Right ventricle myocardium inferior (tissue), 1 donor: ENCODE measurements around the gene ANO9. TPM values are rescaled to one million over a fixed set of nuclear protein-coding genes. Genes with fewer than 3 reads are reported as not detected.
A peak's percentile ranks its signal among the peaks of the same experiment; 100 is the strongest.
"Not testable (repeated sequence)": the region's sequence is repeated elsewhere in the genome, so short reads cannot be mapped to it uniquely, and the experiment has no call there.

Experiments used
- ATAC-seq: fragments of 200-7000 bp; cut with Tn5 transposase; one replicate; pipeline ENCODE4 v1.9.1; 2020; ENCODE audit warnings: mild to moderate bottlenecking, moderate library complexity
- DNase-seq: peaks from one replicate; pipeline ENCODE4 v3.0.0; 2021; ENCODE audit errors: missing footprints
- intact Hi-C: fragments of 100-400 bp; cut with DNase I; formaldehyde crosslinking; loops from one replicate; pipeline ENCODE4 v1.11.0; 2022
- total RNA-seq: library from RNA; stranded (reverse); fragmentation: NEBNext Ultra II Directional; extraction: Animal tissue kit (Norgen Biotek cat#: 25700); gene quantifications from one replicate; pipeline ENCODE4 v1.2.1, GENCODE V29; 2021
- donor health status: DM: no; HTN: yes; CAD: no; lungs with severe emphysema.

Gene ANO9
- total RNA-seq, 1 donor from 2014 or later = 0.41 TPM

- ATAC-seq (no peak), DNase-seq (no peak)
- intact Hi-C loops = no loop called here
Observed at GRCh38 chr11:422249-422656, 19.6 kb downstream of the ANO9 start.

- DNase-seq (peak; percentile 16), ATAC-seq (no peak)
- intact Hi-C loops = no loop called here
Observed at GRCh38 chr11:420911-421321, 20.9 kb downstream of the ANO9 start.

DNA sequence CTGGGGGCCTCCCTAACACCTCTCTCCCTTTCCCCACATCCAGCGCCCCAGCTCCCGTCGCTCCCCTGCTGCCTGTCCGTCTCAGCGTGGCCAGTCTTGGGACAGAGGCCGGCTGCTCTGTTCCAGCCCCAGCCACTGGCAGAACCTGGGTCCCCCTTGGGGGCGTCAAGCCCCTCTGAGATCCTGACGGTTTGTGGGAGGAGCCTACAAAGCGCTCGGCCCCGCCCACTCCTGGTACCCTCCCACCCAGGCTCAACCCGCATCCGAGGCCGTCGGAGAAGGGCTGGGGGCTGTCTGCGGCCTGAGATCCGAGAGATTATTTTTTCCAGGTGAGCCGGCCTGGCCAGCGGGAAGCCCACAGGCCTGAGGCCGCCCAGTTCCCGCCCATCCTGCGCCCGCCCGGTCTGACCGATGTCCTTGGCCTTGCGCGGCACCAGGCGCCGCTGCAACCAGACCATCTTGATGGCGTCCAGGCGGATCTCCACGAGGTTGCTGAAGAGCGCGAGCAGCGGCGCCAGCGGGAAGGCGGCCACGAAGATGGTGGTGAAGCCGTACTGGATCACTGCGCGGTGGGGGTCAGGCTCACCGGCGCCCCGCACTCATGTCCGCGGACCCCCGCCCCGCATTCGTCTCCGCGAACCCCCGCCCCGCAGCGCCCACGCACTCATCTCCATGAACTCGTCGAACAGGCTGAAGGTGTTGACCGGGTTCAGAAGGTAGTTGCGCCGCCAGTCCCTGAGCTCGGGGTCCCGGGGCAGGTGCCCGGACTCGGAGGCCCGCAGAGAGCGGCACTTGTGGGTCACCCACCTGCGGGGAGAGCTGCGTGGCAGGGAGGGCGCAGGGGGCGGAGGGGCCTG, 21.5 kb downstream of the ANO9 start:
- ATAC-seq (no peak), DNase-seq (peak; percentile 64)
- intact Hi-C loops = no loop called here

GRCh38 chr11:419248-420005, 22.4 kb downstream of the ANO9 start:
- ATAC-seq = no peak
- intact Hi-C loops = no loop called here
- DNase-seq = peak; percentile 67

DNA sequence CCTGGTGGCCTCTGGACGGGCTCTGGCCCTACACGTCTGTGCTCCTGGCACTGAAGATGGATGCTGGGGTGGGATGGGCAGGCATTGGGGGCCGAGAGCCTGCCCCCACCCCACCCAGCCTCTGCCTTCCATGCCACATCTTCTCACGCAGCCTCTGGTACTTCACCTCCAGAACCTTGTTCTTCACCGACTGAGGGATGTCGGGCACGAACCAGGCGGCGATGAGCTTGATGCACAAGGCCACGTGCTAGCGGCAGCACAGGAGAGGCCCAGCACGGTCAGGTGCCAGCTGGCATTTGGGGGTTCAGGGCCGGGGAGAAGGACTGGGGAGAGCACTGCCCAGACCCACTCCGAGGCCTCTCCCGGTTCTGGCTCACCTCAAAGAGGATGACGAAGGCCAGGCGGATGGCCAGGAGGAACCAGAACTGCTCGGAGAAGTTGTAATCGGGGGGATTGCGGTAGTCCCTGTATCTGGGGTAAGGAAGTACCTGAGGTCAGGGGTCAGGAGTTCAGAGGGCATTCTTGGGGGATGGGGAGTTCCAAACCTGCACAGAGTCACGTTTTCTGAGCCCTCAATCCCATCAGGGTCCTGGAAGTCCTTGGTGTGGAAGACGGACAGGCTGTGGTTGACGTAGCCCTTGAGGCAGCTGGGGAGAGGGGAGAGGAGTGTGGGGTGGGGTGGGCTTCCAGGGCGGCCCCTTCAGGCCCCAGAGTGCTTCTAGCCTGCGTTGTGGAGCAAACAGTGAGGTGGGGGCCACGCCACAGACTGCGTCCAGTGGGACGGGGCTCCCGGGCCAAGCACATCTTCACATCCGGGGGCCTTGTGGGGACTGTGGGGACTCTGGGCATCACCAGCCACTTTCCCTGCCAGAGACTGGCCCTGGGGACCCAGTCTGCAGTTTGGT, 23.2 kb downstream of the ANO9 start:
- ATAC-seq = no peak
- peak; percentile 42 for DNase-seq
- intact Hi-C loops = no loop called here

DNA sequence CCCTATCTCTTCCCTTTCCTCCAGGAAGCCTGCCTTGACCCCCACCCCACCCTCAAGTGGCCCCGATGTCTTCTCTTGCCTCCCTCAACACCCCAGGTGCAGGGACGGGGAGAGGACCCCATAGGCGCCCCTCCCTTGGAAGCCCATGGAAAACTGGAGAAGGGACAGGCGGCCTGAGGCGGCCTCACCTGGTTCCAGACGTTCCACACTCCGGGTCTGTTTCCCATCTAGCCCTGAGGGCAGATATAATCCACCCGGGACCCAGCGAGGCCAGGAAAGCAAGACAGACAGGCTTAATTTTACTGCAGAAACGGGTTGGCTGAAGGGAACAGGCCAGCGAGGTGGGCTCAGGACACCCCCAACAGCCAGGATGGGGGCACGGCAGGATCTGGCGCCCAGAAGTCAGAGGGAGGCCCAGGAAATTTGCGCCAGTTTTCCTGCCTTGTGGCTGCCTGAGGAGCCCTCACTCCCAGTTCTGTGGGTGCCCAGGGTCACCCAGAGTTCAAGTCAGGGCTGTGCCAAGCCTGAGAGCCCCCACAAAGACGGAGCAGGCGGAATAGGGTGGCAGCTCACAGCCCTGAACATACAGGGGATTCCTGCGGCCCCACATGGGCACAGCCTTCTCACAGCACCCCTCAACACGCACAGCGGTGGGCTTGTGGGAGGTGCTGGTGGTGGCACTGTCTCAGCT, 24.0 kb downstream of the ANO9 start:
- intact Hi-C loops = no loop called here
- DNase-seq = peak; percentile 18
- no peak for ATAC-seq

DNA sequence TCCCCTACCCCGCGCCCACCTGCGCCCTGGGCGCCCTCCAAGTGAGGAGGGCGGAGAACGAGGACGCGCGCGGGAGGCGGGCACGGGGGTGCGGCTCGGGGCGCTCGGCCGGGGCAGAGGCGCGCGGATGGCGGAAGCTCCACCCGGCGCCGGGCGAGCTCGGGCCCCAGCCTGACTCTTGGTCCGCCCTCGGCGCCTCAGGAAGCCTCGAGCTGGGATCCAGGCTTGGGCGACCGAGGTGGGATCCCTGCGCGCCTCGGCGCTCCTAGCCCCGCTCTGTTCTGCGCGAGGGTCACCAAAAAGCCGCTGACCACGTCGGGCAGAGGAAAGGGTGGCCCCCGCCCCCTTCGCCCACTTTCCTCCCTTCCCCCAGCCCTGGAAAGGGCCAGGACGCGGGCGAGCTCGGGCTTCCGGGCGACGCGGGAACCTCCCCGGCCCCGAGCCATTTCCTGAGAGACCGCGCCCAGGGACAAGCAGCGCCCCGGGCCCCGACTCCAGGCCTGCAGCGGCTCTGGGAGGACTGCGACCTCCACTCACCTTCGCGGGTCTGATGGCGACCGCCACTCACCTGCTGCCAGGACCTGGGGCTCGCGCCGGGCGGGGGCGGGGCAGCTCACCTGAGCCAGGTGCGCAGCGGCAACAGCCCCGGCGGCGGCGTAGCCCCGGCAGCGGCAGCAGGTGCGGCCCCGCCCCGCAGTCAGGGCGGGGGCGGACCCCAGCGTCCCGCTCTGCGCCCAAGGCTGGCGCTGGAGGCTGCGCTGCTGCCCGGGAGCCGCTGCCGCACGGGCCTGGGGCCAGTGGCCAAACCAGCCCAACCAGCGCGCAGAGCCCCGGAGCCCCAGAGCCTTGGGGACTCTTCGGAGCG, 24.8 kb downstream of the ANO9 start:
- ATAC-seq (peak; percentile 52), DNase-seq (peak; percentile 79)
- intact Hi-C loops = no loop called here

- intact Hi-C loops = no loop called here
- ATAC-seq (peak; percentile 2), DNase-seq (peak; percentile 41)
Observed at GRCh38 chr11:416051-416756, 25.6 kb downstream of the ANO9 start.

- intact Hi-C loops = loop anchor here (2.0 kb wide), 1 partner anchor 33 kb away; no protein-coding TSS in a partner anchor
- DNase-seq = peak; percentile 32
- no peak for ATAC-seq
Observed at GRCh38 chr11:415640-416041, 26.2 kb downstream of the ANO9 start.

DNA sequence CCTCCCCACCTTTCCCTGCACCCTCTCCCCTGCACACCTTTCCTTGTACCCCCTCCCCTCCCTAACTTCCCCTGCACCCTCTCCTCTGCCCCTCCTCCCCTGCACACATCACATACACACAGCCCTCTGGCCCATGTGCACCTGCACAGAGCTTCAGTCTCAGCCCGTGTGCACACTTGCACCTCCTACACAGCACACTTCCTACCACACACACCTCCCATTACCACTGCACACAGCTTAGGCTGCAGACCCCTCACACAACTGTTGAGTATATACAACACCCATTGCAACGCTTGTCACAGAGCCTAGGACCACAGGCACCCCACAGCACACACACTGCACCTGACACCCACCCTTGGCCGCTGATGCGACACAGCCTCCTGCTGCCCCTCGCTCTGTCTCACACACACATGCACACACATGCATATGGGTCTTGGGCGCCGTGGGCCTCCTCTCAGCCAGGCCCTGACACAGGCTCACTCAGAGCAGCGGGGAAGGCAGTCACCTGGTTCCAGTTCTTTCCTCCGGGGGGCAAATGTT, 27.4 kb downstream of the ANO9 start:
- DNase-seq = peak; percentile 47
- intact Hi-C loops = loop anchor here (2.0 kb wide), 1 partner anchor 34 kb away; no protein-coding TSS in a partner anchor
- ATAC-seq = no peak

- intact Hi-C loops = loop anchor here (2.0 kb wide), 1 partner anchor 35 kb away; no protein-coding TSS in a partner anchor
- ATAC-seq = no peak
Observed at GRCh38 chr11:413120-414081, 28.4 kb downstream of the ANO9 start.

DNA sequence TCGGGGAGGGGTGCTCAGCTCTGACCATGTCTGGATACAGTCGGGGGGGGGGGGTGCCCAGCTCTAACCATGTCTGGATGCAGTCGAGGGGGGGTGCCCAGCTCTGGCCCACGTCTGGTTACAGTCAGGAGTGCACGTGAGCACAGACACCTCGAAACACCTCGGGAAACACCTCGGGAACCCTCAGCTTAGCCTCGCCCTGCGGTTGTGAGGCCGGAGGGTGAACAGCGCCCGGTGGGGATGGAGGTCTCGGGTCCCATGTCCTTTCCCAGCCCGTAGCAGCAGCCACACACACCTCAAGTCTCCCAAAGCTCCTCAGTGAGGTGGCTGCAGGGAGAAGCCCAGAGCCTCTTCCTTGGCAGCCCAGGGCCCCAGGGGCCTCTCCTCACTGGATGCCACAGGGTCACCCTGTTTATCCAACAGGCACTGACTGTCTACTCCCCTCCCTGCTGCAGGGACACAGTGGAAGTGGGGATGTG, 29.1 kb downstream of the ANO9 start:
- DNase-seq = peak; percentile 34
- no peak for ATAC-seq
- intact Hi-C loops = no loop called here

More at GRCh38 chr11:413120-414081, 28.4 kb downstream of the ANO9 start:
- peak; percentile 39 for DNase-seq

GRCh38 chr11:411520-411919, 30.3 kb downstream of the ANO9 start:
- not testable (repeated sequence) for DNase-seq

DNA sequence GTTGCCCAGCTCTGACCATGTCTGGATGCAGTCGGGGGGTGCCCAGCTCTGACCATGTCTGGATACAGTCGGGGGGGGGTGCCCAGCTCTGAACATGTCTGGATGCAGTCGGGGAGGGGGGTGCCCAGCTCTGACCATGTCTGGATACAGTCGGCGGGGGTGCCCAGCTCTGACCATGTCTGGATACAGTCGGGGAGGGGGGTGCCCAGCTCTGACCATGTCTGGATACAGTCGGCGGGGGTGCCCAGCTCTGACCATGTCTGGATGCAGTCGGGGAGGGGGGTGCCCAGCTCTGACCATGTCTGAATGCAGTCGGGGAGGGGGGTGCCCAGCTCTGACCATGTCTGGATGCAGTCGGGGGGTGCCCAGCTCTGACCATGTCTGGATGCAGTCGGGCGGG, 31.1 kb downstream of the ANO9 start:
- ATAC-seq, intact Hi-C loops: not testable (repeated sequence)
- peak; percentile 26 for DNase-seq

More at GRCh38 chr11:411520-411919, 30.3 kb downstream of the ANO9 start:
- intact Hi-C loops, ATAC-seq: not testable (repeated sequence)
